Neural crest cell (in vitro differentiated cells): ENCODE results near the gene GGTLC2. TPM values are rescaled to one million over a fixed set of nuclear protein-coding genes. Genes with fewer than 3 reads are reported as not detected.

Experiments
- DNase-seq: peaks from one replicate; pipeline ENCODE4 v3.0.0; 2021; ENCODE audit warnings: low read depth, mixed read lengths, low spot score
- H3K27ac Mint-ChIP-seq: one replicate; pipeline ENCODE4 v1.8.0; 2021; ENCODE audit warnings: mild to moderate bottlenecking, mixed read lengths; ENCODE audit not compliant: unreplicated experiment
- H3K27me3 Mint-ChIP-seq: 2 replicates; pipeline ENCODE4 v1.8.0; 2021; ENCODE audit warnings: low read depth, mild to moderate bottlenecking, mixed read lengths
- H3K36me3 Mint-ChIP-seq: 2 replicates; pipeline ENCODE4 v1.8.0; 2021; ENCODE audit warnings: low read depth, mild to moderate bottlenecking, mixed read lengths
- H3K4me1 Mint-ChIP-seq: 2 replicates; pipeline ENCODE4 v1.8.0; 2021; ENCODE audit warnings: mixed read lengths
- H3K4me3 Mint-ChIP-seq: one replicate; pipeline ENCODE4 v1.8.0; 2021; ENCODE audit warnings: mild to moderate bottlenecking, mixed read lengths
- H3K9me3 Mint-ChIP-seq: 2 replicates; pipeline ENCODE4 v1.8.0; 2021; ENCODE audit warnings: mixed read lengths
- total RNA-seq: library from RNA; stranded (reverse); gene quantifications from 2 replicates; pipeline ENCODE4 v1.2.1, GENCODE V29; 2021
- TF ChIP-seq, protein P1 (sequence below): fragments of 200-600 bp; sonication (generic); conservative IDR thresholded peaks from 2 replicates; pipeline ENCODE4 v1.5.0; 2021; ENCODE audit warnings: antibody characterized with exemption, mild to moderate bottlenecking

Gene GGTLC2
- total RNA-seq, 1 donor from 2014 or later = not detected

GRCh38 chr22:22694106-22694505 is 49.7 kb downstream of the GGTLC2 start:
- no peaks in the 10 kb centered on the region for H3K9me3 Mint-ChIP-seq
- no peak overlapping the region for H3K27ac Mint-ChIP-seq
- H3K4me1 Mint-ChIP-seq = no peaks in the 10 kb centered on the region
- H3K36me3 Mint-ChIP-seq = no peaks in the 10 kb centered on the region
- TF ChIP-seq, protein P1, sequence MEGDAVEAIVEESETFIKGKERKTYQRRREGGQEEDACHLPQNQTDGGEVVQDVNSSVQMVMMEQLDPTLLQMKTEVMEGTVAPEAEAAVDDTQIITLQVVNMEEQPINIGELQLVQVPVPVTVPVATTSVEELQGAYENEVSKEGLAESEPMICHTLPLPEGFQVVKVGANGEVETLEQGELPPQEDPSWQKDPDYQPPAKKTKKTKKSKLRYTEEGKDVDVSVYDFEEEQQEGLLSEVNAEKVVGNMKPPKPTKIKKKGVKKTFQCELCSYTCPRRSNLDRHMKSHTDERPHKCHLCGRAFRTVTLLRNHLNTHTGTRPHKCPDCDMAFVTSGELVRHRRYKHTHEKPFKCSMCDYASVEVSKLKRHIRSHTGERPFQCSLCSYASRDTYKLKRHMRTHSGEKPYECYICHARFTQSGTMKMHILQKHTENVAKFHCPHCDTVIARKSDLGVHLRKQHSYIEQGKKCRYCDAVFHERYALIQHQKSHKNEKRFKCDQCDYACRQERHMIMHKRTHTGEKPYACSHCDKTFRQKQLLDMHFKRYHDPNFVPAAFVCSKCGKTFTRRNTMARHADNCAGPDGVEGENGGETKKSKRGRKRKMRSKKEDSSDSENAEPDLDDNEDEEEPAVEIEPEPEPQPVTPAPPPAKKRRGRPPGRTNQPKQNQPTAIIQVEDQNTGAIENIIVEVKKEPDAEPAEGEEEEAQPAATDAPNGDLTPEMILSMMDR = no peak
- H3K4me3 Mint-ChIP-seq = no peak overlapping the region
- peaks cover 54% of the 10 kb centered on the region for H3K27me3 Mint-ChIP-seq
- DNase-seq = no peak

GRCh38 chr22:22696104-22696503 is 51.7 kb downstream of the GGTLC2 start:
- Mint-ChIP-seq H3K4me3 (no peak overlapping the region), H3K4me1 (no peaks in the 10 kb centered on the region), H3K36me3 (no peaks in the 10 kb centered on the region), H3K27me3 (peaks cover 62% of the 10 kb centered on the region), H3K9me3 (no peaks in the 10 kb centered on the region), H3K27ac (no peak overlapping the region)
- TF ChIP-seq, protein P1 = no peak
- DNase-seq = no peak

Other genes with a start within 250 kb of the GGTLC2 start
- gene ZNF280B, start 135.9 kb upstream of the GGTLC2 start, total RNA-seq = 7.3 and 8.6 TPM in 2 replicates
- not detected in 2 replicates for gene ZNF280A, start 124.3 kb upstream of the GGTLC2 start, total RNA-seq
- gene PRAME, start 85.3 kb upstream of the GGTLC2 start, total RNA-seq = 0.21 and 0.52 TPM in 2 replicates
- not detected in 2 replicates for gene IGLL5, start 243.2 kb downstream of the GGTLC2 start, total RNA-seq